KBM-7 (cell line): ENCODE data around the gene SNX19.
"Not testable (repeated sequence)": the region's sequence is repeated elsewhere in the genome, so short reads cannot be mapped to it uniquely, and the experiment has no call there.

ENCODE experiments used
- DNase-seq: peaks from one replicate; pipeline ENCODE4 v3.0.0-alpha.2; 2015
- in situ Hi-C: fragments of 300-500 bp; cut with MboI; formaldehyde crosslinking; loops from 2 replicates; pipeline ENCODE4 v1.14.3; 2020; ENCODE audit warnings: low sequenced_read_pairs, low pct_unique_long_range_greater_than_20kb, mixed read lengths

SNX19 gene, protein sequence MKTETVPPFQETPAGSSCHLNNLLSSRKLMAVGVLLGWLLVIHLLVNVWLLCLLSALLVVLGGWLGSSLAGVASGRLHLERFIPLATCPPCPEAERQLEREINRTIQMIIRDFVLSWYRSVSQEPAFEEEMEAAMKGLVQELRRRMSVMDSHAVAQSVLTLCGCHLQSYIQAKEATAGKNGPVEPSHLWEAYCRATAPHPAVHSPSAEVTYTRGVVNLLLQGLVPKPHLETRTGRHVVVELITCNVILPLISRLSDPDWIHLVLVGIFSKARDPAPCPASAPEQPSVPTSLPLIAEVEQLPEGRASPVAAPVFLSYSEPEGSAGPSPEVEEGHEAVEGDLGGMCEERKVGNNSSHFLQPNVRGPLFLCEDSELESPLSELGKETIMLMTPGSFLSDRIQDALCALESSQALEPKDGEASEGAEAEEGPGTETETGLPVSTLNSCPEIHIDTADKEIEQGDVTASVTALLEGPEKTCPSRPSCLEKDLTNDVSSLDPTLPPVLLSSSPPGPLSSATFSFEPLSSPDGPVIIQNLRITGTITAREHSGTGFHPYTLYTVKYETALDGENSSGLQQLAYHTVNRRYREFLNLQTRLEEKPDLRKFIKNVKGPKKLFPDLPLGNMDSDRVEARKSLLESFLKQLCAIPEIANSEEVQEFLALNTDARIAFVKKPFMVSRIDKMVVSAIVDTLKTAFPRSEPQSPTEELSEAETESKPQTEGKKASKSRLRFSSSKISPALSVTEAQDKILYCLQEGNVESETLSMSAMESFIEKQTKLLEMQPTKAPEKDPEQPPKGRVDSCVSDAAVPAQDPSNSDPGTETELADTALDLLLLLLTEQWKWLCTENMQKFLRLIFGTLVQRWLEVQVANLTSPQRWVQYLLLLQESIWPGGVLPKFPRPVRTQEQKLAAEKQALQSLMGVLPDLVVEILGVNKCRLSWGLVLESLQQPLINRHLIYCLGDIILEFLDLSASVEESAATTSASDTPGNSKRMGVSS

DNA sequence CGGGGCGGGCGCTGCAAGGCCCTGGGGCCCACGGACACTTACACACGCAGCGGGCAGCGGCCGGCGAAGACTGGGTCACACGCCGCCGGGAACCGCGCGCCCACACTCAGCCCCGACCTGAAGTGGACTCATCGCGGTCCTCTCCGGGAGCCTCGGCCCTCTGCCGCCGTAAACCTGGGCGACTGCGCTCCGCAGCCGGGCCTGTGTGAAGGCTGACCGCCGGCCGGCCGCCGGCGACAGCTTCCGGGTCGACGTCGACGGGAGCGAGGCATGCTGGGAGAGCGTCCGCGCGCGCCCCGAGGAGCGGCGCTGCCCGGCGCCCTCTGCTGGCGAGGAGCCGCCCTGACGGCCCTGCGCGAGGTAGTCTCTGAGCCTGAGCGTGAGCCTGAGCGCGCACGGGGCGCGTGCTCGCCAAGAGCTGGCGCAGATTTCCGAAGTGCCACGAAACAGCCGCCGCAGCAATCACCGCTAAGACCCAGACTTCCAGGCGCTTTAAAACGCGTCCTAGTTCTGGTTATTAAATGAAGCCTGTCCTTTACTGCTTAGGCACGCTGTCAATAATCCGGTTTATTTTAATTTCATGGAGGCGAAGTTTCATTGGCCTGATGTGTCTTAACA lies at the start of gene SNX19:
SNX19 (minus strand) TSS at position 242 of the 618 bp plus-strand sequence. CDS start 540 bp downstream, outside the sequence.
- in situ Hi-C loops, result no loop called here

DNA sequence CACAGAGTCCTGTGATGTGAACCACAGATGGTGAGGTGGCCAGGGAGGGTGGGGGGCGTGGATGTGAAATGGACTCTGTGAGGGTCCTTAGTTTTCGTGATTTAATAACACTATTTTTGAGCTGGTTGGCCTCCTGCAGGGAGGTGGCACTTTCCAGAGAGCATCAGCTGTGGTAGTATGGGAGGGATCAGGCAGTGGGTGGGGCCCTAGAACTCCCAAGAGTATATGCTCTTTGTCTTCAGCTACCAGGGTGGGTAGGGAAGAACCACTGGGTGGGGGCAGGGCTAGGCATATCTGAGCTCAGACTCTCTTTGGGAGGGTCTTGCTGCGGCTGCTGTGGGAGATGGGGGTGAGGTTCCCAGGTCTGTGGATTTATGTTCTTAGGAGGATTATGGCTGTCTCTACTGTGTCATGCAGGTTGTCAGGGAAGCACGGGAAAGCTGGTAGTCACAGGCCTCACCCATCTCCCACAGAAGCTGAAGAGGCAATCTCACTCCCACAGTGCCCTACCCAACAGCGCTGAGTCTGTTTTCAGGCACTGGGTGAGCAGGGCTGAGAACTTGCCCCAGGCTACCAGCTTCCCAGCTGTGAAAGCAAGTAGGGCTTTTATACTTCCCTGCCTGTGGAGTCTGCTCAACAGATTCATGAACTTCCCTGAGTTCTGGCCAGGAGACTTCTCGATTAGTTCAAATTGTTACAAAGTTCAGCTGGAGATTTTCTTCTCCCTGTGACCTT lies 47.9 kb upstream of the SNX19 start:
- no peak for DNase-seq
- in situ Hi-C loops, result no loop called here

More for the DNA sequence above, at the start of gene SNX19:
- peak; percentile 5 for DNase-seq

DNA sequence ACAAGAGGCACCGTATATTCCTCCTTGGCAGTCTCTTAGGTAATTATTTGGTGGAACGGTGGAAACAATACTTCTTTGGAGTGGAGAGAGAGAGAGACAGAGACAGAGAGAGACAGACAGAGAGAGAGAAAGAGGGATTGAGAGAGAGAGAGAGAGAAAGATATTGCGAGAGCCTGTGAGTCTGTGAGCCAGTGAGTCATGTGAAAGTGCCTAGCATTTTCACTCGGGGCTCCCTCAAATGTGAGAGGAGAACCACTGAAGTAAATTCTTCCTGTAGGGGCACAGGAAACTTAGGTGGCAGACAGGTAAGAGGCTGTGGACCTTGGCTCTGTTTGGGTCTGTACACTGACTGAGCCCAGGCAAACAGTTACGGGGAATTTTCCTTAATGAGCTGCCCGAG lies 31.6 kb upstream of the SNX19 start:
- no peak for DNase-seq
- in situ Hi-C loops, result no loop called here

DNA sequence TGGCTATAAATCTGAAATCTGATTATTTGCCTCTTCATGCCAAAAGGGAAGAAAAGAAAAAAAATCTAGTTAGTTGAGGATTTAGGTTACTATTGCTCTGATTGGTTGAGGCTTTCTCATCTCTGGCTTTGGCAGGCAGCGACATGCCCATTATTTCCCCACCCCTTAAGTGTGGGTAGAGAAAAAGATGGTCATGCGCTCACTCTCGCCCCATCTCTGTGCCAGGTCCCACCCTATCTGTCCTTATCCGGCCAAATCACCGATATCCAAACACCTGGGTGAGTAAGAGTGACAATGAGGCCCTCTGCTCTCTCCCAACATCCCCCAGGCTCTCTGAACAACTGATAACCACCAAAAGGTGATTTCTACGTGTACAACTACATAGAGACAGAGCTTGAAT lies 31.2 kb upstream of the SNX19 start:
- no peak for DNase-seq
- in situ Hi-C loops, result no loop called here

DNA sequence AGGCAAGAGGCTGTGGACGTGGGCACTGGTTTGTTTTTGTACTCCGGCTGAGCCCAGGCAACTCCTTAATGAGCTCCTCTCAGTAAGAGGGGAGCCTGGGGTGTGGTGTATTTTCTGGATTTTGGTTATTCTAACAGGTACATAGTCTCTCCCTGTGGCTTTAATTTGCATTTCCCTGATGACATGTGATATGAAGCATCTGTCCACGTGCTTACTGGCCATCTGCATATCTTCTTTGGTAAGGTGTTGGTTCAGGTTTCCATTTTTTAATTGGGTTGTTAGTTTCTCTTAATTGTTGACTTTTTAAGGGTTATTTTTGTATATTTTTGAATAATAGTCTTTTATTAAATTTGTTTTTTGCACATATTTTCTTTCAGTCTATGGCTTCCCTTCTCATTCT lies 30.8 kb upstream of the SNX19 start:
- no peak for DNase-seq
- in situ Hi-C loops, result no loop called here

DNA sequence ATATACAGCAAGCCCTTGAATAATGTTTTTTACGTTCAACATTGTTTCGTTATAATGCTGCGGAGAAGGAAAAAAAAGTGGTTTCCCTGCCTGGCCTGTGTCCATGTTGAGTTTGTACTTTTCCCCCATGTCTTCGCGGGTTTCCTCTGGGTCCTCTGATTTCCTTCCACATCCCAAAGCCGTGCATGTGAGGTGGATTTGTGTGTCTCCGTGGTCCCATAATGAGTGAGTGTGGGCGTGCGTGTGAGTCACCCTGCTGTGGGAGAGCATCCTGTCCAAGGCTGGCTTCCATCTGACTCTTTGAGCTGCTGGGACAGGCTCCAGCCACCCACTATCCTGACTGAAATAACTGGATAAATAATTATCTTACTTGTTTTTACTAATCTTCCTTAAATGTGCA lies 29.6 kb upstream of the SNX19 start:
- DNase-seq, result no peak
- in situ Hi-C loops, result no loop called here

DNA sequence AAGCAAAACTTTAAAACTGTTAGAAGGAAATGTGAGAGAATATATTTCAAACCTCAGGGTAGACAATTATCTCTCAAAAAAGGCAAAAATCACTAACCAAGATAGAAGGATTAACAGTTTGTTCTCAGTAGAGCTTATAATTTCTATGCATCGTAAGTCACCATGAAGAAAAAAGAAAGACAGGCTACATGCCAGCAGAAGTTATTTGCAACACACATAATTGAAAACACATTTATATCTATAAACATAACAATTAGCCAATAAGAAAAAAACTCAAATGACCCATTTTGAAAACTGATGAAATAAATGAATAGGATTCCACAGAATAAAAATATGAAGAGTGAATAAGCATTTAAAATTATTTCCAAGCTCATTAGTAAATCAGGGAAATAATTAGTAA lies 24.4 kb upstream of the SNX19 start:
- no peak for DNase-seq
- in situ Hi-C loops, result no loop called here

DNA sequence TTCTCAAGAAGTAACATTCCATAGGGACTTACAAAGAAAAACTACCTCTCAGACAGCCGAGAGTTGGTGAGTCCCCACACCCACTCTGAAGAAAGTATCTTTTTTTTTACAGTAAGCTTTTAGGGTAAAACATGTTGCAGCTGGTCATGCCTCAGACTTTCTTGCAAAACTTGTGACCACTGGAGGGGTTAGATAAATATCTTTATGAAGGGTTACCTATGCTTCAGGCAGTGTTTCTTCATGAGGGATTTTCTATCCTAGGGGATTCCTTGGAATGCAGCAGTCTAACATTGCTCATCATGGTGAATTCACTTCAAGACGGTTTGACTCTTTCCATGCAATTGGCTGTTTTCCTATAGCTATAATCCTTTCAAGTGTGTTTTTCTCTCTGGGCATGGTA lies 20.8 kb upstream of the SNX19 start:
- DNase-seq, result no peak
- in situ Hi-C loops, result no loop called here

DNA sequence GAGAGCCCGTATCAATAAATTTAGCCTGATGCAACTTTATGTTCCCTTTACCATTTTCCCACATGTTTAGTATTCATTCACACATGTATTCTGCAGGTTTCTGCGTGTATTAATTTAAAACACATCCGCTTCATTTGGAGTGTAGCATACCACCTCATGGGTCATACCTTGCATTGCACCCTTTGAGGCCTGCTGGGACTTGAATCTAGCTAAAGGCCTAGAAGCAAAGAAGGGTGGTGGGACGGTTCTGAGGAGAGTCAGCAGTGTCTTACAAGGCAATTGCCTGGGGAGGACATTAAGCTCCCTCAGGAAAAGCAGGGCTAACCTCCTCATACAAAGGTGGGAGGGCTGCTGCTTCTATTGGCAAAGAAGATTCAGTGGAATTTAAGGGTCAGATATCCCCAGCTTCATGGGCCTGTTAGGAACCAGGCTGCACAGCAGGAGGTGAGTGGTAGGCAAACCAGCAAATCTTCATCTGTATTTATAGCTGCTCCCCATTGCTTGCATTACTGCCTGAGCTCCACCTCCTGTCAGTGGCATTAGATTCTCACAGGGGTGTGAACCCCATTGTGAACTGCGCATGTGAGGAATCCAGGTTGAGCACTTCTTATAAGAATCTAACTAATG lies 15.9 kb upstream of the SNX19 start:
- in situ Hi-C loops, result no loop called here
- no peak for DNase-seq

DNA sequence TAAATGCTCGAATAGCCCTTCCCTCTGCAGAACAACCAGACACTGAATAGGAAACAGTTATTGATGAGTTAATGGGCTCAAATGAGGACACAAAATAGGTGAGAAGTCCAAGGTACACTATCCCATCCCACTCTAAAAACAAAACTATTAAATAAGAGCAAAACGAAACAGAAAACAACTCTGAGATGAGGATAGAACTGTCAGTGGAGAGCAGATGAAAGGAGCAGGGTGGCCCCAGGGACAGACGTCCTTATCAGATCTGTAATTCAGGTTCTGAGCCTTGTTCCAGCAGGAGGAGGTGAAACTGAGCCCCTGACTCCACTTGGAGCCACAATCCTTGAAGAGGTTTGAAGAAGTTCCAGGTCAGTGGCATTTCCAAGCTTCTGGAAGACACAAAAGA lies 8.5 kb upstream of the SNX19 start:
- in situ Hi-C loops, result no loop called here
- DNase-seq, result no peak

DNA sequence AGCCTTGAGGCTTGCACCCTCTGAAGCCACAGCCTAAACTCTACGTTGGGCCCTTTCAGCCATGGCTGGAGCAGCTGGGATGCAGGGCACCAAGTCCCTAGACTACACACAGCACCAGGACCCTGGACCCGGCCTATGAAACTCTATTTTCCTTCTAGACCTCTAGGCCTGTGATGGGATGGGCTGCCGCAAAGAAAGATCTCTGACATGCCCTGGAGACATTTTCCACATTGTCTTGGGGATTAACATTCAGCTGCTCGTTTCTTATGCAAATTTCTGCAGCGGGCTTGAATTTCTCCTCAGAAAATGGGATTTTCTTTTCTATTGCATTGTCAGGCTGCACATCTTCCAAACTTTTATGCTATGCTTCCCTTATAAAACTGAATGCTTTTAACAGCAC lies 4.3 kb upstream of the SNX19 start:
- DNase-seq, in situ Hi-C loops: not testable (repeated sequence)

DNA sequence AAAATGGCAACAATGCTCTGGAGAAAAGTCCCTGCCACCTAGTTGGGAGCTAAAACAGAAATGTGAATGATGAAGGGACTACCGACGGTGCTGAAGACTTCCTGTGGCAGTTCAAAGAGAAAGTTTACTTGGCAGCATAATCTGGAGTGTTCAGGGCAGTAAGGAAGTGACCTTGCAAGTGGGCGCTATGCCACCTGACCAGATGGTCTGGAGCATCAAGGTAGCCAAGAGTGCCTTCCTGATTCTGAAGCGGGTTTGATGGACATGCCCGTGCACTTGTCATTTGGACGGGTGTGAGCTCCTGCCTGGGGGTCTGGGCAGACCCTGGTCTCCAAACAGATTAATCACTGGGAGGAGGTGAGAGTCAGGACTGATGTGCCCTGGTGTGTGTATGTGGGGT lies 1.8 kb upstream of the SNX19 start:
- DNase-seq, result no peak
- in situ Hi-C loops, result no loop called here

DNA sequence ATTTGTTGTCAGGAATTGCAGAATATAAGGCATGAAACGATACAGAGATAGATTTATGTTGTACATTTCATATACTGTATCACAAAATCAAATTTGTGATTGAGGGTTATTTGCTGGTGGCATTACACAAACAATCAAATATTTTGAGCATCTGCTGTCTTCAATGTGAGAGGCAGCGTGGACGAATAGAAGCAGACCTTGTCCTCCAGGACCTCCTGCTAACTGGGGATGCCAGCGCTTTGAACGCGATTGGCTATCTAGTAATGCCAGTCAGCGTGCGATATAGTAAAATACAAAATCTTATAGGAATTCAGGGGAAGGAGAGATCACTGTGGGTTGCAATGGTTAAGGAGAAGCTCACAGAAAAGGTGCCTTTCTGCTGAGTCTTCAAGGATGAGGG lies 631 bp upstream of the SNX19 start:
- DNase-seq, result no peak
- in situ Hi-C loops, result no loop called here

DNA sequence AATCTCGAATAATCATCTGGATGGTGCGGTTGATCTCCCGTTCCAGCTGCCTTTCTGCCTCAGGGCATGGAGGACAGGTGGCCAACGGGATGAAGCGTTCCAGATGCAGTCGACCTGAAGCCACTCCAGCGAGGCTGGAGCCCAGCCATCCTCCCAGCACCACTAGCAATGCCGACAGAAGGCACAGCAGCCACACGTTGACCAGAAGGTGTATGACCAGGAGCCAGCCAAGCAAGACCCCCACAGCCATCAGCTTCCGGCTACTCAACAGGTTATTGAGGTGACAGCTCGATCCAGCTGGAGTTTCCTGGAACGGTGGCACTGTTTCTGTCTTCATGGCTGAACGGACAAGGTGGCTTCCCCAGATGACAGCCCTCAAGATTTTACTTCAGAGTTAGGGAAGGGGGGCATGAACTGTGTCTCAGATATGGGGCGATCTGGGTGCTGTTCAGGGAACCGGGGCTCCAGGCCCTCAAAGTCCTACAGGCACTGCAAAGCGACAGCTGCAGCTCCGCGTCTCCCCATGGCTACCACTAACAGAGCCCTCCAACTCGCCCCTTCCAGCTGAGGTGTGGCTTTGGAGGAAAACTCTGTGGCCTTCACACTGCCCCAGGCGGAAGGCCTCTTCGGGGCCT lies 559 bp downstream of the SNX19 start:
- in situ Hi-C loops, result no loop called here
- no peak for DNase-seq

DNA sequence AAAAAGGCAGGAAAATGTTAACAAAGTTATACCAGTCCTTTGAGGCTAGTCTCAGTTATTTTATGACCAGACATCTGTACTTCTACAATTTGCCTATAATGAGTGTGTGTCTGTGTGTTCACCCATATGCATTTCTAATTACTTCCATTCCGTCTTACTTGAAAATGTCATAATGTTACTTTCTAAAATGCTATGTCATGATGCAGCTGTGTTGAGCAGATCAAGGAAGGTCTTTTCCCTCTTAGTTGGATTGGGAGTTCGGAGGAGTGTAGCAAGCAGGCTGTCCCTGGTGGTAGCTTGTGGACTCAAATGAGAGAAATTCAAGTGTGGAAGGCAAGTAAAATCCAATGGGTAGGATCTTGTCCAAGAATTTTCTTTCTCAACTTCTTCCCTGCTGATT lies 3.0 kb downstream of the SNX19 start:
- in situ Hi-C loops, result no loop called here
- no peak for DNase-seq

DNA sequence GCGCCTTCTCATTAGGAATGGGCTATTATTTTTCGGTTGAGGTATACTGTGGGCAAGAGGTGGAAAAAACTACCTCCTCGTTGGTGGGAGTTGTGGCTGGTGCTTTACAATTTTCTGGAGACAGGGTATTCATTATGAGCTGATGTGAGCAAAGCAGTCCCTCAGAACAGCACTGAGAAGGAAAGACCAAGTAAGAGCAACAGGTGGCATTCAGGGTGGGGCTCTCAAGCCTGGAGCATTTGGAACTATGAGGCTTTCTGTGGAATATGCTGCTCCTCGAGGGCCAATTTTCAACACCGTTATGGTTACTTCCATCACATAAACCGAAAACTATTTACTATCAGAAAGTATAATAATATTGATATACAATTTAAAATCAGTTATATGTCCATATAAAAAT lies 3.7 kb downstream of the SNX19 start:
- DNase-seq, result no peak
- in situ Hi-C loops, result no loop called here

DNA sequence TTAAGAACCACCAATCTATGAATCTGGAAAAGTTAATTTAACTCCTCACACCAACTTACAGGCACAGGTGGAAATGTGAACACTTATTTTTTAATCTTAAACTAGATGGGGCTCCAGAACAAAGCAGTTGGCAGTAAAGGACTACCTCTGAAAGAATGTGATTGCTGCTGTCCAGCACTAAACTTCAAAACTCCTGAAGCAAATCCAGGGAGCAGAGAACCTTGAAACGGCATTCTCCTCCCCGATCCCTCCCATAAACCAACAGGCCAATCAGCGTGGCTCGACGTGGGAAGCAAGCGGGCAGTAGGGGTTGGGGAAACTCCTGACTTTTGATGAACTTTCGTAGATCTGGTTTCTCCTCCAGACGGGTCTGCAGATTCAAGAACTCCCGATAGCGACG lies 5.0 kb downstream of the SNX19 start:
- no peak for DNase-seq
- in situ Hi-C loops, result no loop called here

DNA sequence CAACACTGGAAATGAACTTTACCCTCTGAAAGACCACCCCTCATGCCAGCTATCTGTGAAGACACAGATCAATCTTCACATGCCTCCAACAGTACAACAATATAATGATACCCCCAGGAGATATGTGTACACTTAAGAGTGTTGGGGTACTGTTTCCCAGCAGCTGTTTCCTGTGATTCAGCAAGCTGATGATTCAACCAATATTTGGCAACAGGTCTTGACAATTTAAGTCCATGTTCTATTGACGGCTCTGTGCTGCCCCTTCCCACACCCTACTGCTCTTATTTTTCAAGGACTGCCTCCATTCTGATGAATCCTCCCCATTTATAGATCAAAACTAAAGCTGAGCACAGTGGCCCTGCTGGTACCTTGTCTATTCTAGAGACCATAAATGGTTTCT lies 6.6 kb downstream of the SNX19 start:
- in situ Hi-C loops, result no loop called here
- no peak for DNase-seq
